Kidney epithelial cell (primary cell): ENCODE measurements around the gene RGS10. TPM values are rescaled to one million over a fixed set of nuclear protein-coding genes. Genes with fewer than 3 reads are reported as not detected.

Experiments used
- DNase-seq: peaks from one replicate; pipeline ENCODE4 v3.0.0-alpha.2; 2010; ENCODE audit warnings: low read depth
- H3K27me3 ChIP-seq: 2 replicates; pipeline ENCODE4 v1.6.0; 2011; ENCODE audit warnings: low read length; ENCODE audit not compliant: control insufficient read depth, insufficient read depth
- H3K36me3 ChIP-seq: 2 replicates; pipeline ENCODE4 v1.5.1; 2011; ENCODE audit warnings: low read length; ENCODE audit not compliant: control insufficient read depth, insufficient read depth
- H3K4me3 ChIP-seq: 2 replicates; pipeline ENCODE4 v1.5.1; 2011; ENCODE audit warnings: low read depth, mild to moderate bottlenecking, control low read depth, low read length
- total RNA-seq: library from RNA; depleted of rRNA; stranded (reverse); fragments of >200 nt; gene quantifications from 2 replicates; pipeline ENCODE4 v1.2.3, GENCODE V29; 2015
- TF ChIP-seq, protein P1 (sequence below): IDR thresholded peaks from 2 replicates; pipeline ENCODE4 v1.5.1; 2011; ENCODE audit warnings: mild to moderate bottlenecking, moderate library complexity, low read length, control low read depth, inconsistent platforms; ENCODE audit not compliant: insufficient read depth, poor library complexity, severe bottlenecking

RGS10 gene
- total RNA-seq, 1 donor from 2014 or later = 43.7 TPM

DNA sequence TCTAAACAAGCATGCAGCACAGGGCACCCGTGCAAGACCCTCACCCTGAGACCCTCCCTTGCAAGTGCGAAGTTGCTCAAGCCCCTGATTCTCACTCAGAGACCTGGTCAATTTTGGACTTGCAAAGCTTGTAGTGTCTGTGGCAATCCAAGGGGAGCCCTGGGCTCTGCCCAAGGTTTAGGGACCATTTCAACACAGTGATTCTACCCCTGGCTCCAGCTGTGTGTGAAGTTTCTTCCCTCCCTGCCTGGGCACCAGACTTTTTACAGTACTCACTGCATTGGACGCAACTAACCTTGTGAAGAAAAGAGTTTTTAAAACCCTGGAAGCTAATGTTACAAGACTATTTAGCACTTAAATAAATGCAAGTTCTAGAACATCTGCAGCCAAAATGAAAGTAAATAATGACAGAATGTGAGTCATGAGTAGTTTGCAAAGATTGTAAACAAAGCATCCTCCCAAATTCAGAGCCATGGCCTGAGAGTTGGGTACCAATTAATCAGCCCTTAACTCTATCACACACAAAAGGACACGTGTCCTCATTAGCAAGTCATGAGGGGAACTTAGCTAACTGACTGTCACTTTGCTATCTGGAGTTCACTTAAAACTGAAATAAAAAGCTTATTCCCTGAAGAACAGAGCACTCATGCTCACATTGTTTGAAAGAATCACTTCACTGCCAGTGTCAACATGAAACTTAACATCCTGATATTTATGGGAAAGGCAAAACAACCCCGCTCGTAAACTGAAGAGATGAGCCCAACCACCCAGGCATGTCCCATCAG lies 48.1 kb downstream of the RGS10 start:
- Histone ChIP-seq H3K36me3 (no peaks in the 10 kb centered on the region), H3K4me3 (no peak overlapping the region), H3K27me3 (no peaks in the 10 kb centered on the region)
- DNase-seq = no peak
- TF ChIP-seq, protein P1, sequence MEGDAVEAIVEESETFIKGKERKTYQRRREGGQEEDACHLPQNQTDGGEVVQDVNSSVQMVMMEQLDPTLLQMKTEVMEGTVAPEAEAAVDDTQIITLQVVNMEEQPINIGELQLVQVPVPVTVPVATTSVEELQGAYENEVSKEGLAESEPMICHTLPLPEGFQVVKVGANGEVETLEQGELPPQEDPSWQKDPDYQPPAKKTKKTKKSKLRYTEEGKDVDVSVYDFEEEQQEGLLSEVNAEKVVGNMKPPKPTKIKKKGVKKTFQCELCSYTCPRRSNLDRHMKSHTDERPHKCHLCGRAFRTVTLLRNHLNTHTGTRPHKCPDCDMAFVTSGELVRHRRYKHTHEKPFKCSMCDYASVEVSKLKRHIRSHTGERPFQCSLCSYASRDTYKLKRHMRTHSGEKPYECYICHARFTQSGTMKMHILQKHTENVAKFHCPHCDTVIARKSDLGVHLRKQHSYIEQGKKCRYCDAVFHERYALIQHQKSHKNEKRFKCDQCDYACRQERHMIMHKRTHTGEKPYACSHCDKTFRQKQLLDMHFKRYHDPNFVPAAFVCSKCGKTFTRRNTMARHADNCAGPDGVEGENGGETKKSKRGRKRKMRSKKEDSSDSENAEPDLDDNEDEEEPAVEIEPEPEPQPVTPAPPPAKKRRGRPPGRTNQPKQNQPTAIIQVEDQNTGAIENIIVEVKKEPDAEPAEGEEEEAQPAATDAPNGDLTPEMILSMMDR = no peak

DNA sequence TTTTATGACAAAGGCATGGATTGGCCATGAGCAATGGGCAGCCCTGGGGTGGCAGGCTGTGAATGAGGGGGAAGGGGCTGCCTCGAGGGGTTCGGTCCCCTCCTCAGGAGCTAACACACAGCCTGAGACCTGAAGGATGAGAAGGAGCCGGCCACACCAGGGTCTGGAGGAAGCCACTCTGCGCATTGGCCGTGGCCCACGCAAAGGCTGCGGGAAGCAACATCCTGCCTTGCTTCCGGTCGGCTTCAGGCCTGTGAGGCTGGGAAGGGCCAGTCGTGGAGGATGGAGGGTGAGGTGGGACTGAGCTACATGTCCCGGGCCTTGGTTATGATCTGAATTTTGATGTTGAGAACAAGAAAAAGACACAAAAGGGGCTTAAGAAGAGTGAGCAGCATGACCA lies 49.4 kb downstream of the RGS10 start:
- DNase-seq = no peak
- H3K36me3 ChIP-seq = no peaks in the 10 kb centered on the region
- H3K27me3 ChIP-seq = no peaks in the 10 kb centered on the region
- no peak overlapping the region for H3K4me3 ChIP-seq
- TF ChIP-seq, protein P1 = no peak

DNA sequence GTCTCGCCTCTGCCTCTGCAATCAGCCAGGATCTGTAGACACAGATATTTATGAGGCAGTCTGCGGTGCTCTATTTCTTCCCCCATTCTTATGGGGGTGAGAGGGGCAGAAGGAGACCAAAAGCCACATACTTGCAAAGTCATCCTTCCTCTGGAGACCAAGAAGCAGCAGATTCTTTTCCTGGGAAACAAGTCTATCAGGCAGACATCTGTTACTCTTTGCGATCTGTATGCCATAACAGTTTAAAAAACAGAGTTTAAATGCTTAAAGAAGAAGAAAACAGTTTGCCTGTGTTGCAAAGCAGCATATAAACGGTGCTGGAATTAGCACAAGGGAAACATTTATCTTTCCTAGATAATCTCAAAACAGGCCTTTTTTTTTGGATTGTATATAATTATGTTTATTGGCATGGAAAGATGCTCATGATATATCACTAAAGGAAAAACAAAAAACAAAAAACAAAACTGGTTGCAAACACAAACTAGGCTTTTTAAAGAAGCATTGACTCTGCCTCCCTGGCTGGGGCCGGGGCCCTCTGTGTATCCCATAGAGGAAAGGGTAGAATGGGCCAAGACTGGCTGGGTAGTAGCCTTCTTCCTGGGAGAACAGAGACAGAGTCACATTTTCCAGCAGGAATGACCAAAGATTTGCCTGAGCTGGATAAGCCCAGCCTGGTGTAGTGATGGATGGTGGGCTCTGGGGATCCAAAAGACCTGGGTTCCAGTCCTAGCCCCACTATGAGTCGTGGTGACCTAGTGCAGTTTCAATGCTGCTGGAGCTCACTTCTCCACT lies 50.4 kb downstream of the RGS10 start:
- TF ChIP-seq, protein P1 = no peak
- Histone ChIP-seq H3K4me3 (no peak overlapping the region), H3K27me3 (no peaks in the 10 kb centered on the region), H3K36me3 (no peaks in the 10 kb centered on the region)
- no peak for DNase-seq

DNA sequence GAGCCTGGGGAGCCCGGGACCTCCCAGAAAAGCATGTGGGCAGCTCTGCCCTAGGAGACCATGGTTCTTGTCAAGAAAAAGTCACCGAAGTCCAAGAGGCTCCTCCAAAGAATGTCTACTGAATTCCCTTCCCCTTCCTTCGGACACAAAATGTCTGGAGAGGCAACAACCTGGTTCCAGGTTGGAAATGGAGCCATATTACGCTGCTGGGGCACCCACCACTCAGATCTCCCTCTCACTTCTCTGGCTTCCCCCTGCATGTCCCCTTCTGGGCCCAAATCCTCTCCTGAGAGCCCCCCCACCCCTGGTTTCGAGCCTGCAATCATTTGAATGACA lies 52.6 kb downstream of the RGS10 start:
- H3K36me3 ChIP-seq = no peaks in the 10 kb centered on the region
- H3K4me3 ChIP-seq = no peak overlapping the region
- DNase-seq = no peak
- TF ChIP-seq, protein P1 = no peak
- H3K27me3 ChIP-seq = no peaks in the 10 kb centered on the region

DNA sequence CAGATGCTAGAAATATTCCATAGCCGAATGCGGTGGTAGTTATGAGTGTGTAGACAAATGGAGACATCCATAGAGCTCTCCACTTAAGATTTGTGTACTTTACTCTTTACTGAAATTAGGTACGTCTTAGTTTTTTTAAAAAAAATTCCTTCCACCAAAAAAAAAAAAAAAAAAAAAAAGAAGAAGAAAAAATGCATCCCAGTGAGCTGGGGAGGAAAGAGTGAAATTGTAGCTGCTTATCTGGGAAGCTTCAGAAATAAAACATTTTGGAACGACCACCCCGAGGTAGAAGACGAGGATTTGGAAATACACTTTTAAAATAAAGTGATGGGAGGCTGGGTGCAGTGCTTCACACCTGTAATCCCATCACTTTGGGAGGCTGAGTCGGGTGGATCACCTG lies 53.8 kb downstream of the RGS10 start:
- no peak overlapping the region for H3K4me3 ChIP-seq
- no peaks in the 10 kb centered on the region for H3K27me3 ChIP-seq
- no peak for DNase-seq

More for the DNA sequence above, 53.8 kb downstream of the RGS10 start:
- TF ChIP-seq, protein P1 = no peak
- no peaks in the 10 kb centered on the region for H3K36me3 ChIP-seq
